BE2C (cell line): ENCODE results near the gene UBXN1.

Experiments used
- DNase-seq: peaks from one replicate; pipeline ENCODE4 v3.0.0-alpha.2; 2020
- H3K27me3 ChIP-seq: fragments of 250-450 bp; sonication (Bioruptor Pico); 2 replicates; pipeline ENCODE4 v1.5.1; 2020; ENCODE audit warnings: mild to moderate bottlenecking
- H3K36me3 ChIP-seq: fragments of 250-450 bp; sonication (Bioruptor Pico); 2 replicates; pipeline ENCODE4 v1.5.1; 2020; ENCODE audit warnings: mild to moderate bottlenecking
- H3K4me1 ChIP-seq: fragments of 250-450 bp; sonication (Bioruptor Pico); 2 replicates; pipeline ENCODE4 v1.5.1; 2020
- H3K4me3 ChIP-seq: 2 replicates; pipeline ENCODE4 v1.5.1; 2011; ENCODE audit warnings: low read depth, low read length
- H3K9me3 ChIP-seq: fragments of 250-450 bp; sonication (Bioruptor Pico); 2 replicates; pipeline ENCODE4 v1.5.1; 2020
- CTCF ChIP-seq: IDR thresholded peaks from 2 replicates; pipeline ENCODE4 v1.5.1; 2012; ENCODE audit warnings: mild to moderate bottlenecking, low read depth, low read length

The UBXN1 gene

DNA sequence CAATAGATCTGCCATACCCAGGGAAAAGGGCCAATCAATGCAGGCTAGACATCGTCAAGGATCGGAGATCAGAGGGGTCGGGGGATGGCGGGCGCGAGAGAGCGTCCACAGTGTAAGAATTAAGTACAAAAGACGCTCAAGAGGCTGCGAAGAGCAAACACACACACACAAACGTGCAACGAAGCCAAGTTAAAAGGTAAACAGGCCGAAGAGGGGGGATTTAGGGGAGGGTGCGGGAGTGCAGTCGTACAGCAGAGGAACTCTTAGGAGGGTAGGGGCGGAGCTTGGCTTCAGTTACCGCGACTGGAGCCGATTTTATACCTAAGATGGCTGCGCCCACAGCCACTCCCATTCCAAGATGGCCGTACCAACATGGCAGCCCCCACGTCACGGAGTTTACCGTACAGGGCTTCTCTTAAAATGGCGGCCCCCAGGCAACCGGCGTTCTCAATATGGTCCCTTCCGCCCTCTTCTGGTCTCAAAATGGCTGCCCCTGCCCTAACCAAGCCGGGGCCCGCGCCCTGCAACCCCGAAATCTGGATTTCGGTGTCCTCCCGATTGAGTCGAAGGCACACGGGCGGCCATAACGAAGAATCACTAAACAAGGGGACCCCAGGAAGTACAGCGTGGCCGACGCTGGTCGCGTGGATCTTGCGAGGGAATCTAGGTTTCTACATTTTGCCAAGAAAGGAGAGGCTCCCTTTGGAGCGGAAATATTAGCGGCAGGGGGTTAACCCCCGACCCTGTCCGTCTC lies 30.6 kb upstream of the UBXN1 start:
- Histone ChIP-seq H3K9me3 (no peaks in the 10 kb centered on the region), H3K4me1 (peaks cover 8% of the 10 kb centered on the region), H3K27me3 (no peaks in the 10 kb centered on the region), H3K4me3 (peak overlapping the region; percentile 66), H3K36me3 (peaks cover 21% of the 10 kb centered on the region)
- DNase-seq: peak; percentile 91
- TF ChIP-seq CTCF: no peak

- Histone ChIP-seq H3K9me3 (no peaks in the 10 kb centered on the region), H3K27me3 (no peaks in the 10 kb centered on the region), H3K36me3 (peaks cover 18% of the 10 kb centered on the region), H3K4me3 (peak overlapping the region; percentile 66), H3K4me1 (peaks cover 8% of the 10 kb centered on the region)
- DNase-seq: no peak
- TF ChIP-seq CTCF: no peak
Measured at GRCh38 chr11:62708793-62709192, 29.9 kb upstream of the UBXN1 start.

GRCh38 chr11:62708392-62708791 lies 29.5 kb upstream of the UBXN1 start:
- peaks cover 8% of the 10 kb centered on the region for H3K4me1 ChIP-seq
- H3K9me3 ChIP-seq: no peaks in the 10 kb centered on the region
- H3K4me3 ChIP-seq: peak overlapping the region; percentile 66
- H3K36me3 ChIP-seq: peaks cover 18% of the 10 kb centered on the region
- no peak for TF ChIP-seq CTCF
- H3K27me3 ChIP-seq: no peaks in the 10 kb centered on the region
- DNase-seq: no peak

GRCh38 chr11:62707277-62707861 lies 28.5 kb upstream of the UBXN1 start, which contains the start of the genes BSCL2 and GNG3:
TSS of gene BSCL2 (minus strand) at chr11:62707424. CDS start at chr11:62707195, 229 bp downstream.
TSS of gene GNG3 (plus strand) at chr11:62707676. CDS start at chr11:62708296, 620 bp downstream.
- Histone ChIP-seq H3K27me3 (no peaks in the 10 kb centered on the region), H3K9me3 (no peaks in the 10 kb centered on the region), H3K36me3 (peaks cover 18% of the 10 kb centered on the region), H3K4me1 (peaks cover 8% of the 10 kb centered on the region), H3K4me3 (peak within 1 kb of the TSS; percentile 74)
- no peak for TF ChIP-seq CTCF
- peak; percentile 88 for DNase-seq

DNA sequence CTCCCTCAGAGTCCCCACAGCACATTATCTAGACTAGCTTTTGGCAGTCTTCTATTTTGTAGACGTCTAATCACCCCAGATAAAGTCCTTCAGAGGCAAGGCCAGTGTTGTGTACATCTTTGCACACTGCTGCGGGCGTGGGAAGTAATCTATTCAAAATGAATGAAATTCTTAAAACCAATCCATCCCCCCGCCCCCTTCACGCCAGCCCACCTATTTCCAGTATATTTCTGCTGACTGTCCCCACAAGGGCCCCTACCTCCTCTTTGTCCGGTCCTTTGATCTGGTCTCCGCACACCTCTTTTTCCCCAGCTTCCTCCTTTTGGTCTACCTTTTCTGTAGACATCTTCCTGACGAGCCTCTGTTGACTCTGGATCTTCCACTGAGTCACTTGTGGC lies 28.0 kb upstream of the UBXN1 start:
- peaks cover 18% of the 10 kb centered on the region for H3K36me3 ChIP-seq
- H3K4me3 ChIP-seq: peak overlapping the region; percentile 74
- DNase-seq: no peak
- no peaks in the 10 kb centered on the region for H3K27me3 ChIP-seq
- no peaks in the 10 kb centered on the region for H3K9me3 ChIP-seq
- H3K4me1 ChIP-seq: peaks cover 8% of the 10 kb centered on the region
- TF ChIP-seq CTCF: no peak
